ENCODE measurements around the gene NPAS2.

The NPAS2 gene

DNA sequence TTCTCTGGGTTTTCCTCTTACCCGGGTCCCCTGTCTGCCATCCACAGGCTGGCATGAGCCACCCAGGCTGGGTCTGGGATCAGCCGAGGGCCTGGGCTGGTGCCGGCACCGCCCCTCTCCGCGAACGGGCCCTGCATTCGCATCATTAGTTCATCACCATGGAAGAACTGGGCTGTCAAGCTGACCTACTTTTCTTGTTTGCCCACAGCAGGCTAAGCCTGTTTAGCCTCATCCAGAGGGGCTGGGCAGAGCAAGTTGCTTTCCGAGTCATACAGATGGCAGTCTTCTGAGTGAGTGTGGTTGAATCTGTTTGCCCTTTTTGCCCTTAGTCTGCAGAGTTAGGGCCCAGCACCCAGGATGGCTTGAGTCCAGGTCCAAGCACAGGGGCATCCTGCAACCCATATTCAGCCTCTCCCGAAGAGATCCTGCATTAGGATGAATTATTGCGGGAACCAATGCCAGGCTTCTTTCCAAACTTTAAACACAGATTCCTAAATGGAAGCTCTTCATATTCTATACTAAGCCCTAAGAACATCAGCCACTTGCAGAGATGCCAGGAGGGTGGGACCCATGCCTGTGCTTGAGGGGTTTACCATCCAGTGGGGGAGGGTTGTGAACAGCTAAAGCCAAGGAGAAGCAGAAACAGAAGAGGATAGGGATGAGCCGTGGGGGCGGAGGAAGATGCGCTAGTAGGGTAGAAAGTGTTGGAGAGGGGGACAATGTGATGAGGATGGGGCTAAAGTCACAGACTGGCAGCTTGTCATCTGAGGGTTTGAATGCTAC, 68.0 kb downstream of the NPAS2 start:
- no peak for DNase-seq

DNA sequence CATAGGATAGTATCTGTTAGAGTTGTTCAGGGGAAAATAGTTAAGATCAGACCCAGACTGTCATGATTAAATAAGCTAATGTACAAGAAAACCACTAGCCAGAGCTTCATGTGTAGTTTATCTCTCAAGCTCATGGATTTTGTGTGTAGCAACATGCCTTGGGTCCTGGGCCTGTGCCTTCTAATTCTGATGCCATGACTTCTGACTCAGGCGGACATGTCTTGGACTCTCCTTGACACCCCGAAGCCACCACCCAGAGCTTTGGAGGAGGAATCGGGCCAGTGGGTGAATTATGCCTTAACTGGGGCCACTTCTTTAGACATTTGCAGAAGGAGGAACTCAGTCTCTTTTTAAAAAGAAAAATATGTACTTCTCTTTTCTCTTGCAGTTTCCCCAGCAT, 68.7 kb downstream of the NPAS2 start:
- no peak for DNase-seq

DNA sequence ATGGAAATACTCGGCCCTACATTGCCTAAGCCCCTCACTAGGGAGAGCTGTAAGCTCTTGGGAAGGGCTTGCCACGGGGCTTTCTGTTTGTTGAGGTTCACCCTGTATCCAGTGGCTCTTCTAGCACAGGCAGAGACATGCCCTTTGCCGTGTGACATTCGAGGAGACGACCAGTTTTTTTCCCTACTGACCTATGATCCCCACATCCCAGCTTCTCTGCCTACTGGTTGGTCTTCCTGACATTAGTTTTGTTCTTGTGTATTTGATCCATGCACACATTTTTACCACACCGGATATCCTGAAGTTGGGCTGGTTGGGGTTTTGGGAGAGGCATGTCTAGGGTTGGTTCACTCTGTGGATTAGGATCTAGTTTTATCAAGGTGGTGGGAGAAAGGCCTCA, 69.3 kb downstream of the NPAS2 start:
- DNase-seq = no peak

DNA sequence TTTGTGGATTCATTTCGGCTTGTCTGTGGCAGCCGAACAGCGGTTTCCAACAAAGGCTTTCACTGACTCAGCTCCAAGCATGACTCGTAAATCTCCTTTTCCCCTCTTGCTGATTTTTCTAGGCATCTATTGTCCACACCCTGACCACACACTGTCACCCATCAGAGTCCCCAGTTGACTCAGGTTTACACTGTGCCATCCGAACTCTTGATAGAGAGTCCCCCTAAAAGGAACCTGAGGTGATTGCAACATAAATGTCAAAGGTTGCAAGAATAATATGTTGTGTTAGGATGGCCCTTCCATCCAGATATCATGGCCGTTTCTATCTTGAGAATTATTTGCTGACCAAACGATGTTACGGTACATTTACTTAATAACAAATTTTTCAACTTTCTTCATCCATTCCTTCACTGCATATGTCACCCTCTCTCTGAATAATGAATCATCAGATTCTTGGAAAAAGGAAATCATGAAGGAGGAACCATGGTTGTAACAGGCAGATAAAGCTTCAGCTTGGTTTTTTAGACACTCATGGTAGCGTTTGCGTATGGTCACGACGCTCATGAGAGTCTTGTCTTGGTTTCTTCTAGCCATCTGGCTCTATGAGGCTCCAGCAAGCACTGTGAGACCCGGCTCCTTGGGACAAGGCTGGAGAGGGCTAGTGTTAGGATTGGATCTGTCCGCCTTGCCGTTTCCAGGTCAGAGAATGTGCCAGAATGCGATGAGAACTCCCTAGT, 72.1 kb downstream of the NPAS2 start:
- no peak for DNase-seq

DNA sequence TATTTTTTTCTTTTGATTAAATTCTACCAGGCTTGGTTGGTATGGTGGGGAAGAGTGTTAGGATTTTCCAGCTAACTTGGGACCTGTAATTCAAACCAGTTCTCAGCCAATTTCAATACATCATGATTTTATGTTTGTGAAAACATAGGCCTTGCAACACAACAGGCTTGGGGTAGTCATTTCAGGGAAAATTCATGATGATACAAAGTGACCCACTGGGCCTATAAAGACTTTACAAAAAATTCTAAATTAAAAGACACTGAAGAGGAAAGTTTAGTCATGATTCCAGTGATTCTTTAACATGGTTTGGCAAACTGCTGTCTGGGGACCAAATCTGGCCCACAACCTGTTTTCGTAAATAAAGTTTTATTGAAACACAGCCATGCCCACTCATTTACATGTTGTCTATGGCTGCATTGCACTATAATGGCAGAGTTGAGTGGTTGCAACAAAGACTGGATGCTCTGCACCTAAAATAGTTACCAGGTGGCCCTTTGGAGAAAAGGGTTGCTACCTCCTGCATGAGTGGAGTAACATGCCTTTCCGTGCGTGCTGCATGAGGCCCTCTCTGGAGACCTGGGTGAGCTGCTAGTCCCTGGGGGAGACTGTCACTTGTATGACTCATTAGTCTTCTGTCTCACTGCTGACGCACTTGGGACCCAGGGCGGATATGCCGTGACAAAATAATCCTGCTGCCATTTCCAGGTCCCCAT, 73.6 kb downstream of the NPAS2 start:
- DNase-seq = no peak

DNA sequence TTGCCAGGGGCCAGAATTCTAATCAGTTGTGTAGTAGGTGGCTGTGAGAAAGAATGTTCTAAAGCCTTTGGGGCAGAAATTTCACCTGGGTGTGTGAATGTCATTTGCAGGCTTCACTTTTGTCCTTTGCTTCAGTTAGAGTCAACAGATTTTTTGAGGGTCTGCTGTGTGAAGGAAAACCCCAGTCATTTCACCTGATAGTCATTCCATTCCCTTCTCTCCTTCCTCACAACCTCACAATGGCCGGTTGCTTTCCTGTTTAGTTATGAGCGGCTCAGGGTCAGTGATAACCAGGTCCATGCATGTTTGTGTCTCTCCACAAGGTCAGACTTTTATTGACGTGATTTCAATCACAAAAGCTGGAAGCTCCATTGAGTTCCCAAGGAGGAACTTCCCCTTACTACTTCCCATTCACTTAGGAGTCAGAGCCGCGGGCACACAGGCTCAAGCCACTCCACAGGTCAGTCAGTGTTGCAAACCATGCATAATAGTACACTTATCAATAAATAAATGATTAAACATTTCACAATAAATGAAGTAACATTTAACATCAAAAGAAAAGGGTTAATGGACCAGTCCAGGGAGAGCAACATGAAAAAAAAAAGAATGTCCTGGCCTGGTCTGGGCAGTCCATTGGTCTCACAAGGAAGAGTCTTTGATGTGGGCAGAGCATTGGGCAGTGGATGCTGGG, 74.3 kb downstream of the NPAS2 start:
- DNase-seq = no peak

DNA sequence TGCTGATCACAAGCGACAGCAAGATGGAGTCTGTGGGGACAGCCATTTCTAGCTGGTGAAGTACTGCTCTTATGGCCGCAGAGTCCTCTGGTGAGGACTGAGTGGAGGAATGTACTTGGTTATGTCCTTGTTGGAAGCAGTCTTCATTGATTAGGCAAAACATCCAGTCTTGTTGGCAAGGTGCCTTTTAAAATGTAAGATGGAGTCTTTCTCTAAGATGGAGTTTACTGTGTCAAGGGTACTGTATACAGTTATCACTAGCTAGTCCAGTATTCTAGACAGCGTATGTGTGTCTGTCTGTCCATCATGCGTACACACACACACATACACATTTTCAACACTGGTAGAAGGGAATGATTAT, 74.8 kb downstream of the NPAS2 start:
- no peak for DNase-seq

DNA sequence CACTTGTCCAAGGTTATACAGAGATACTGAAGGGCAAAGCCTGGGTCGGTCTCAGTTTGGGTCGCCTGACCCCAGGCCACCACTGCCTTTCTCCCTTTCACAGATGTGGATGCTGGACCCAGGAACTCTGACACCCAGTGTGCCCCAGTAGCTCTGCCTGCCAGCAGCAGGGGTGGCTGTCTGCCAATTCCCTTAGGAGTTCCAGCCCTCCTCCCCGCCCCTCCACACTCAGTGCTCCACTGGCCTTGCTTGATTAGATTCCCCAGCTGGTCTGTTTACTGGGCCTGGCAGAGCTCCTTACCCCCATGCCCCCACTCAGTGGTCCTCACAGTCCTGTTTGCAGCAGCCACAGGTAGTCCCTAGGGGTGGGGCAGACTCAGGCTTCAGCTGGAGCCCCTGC, 75.5 kb downstream of the NPAS2 start:
- no peak for DNase-seq

DNA sequence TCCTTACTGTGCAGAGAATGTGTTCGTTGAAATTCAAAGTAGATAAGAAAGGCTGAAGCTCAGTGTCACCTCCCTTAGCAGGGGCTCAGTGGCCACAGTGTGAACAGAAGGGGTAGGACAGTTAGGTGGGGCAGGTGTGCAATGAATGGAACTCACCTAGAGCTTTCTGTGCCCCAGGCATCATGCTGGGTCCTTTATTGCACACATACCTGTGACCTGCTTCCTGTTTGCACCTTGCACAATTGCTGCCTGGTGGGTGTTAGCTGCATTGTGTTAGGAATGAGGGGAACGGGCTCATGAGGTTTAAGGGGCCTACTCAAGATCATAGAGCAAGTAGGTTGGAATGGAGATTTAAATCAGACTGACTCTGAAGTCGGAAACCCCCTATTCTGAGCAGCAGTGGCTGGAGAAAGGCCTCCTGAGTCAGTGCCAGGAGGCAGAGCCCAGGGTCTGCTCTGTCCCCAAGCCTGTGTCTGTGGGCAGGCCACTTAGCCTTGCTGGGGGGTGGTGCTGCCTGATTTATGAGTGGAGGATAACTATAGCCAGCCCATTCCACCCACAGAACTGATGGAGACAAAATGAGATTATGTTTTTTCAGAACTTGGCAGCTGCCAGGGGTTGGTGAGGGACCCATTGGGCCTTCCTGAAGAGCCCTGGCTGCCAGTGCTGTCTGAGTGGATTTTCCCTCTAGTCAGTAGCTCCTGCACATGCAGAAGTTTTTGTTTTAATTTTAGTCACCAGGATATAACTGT, 76.2 kb downstream of the NPAS2 start:
- DNase-seq = no peak

DNA sequence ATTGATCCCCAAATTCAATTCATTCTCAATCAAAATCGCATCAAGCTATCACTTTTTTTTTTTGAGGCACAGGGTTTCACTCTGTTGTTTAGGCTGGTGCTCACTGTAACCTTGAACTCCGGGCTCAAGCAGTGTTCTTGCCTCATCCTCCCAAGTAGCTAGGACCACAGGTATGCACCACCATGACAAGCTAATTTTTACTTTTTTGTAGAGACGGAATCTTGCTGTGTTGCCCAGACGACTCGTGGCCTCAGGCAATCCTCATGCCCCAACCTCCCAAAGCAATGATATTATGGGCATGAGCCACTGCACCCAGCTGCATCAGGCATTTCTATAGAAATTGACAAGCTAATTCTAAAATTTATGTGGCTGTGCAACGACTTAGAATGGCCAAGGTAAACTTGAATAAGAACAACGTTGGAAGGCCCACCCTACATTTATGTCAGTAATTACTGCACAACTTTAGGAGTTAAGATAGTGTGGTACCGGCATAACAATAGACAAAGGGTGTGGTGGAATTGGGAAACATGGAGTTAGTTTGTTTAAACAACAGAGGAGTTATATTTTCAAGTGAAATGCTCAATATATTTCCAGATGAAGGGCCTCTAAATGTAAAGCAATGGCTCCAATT, 78.2 kb downstream of the NPAS2 start:
- DNase-seq = no peak

DNA sequence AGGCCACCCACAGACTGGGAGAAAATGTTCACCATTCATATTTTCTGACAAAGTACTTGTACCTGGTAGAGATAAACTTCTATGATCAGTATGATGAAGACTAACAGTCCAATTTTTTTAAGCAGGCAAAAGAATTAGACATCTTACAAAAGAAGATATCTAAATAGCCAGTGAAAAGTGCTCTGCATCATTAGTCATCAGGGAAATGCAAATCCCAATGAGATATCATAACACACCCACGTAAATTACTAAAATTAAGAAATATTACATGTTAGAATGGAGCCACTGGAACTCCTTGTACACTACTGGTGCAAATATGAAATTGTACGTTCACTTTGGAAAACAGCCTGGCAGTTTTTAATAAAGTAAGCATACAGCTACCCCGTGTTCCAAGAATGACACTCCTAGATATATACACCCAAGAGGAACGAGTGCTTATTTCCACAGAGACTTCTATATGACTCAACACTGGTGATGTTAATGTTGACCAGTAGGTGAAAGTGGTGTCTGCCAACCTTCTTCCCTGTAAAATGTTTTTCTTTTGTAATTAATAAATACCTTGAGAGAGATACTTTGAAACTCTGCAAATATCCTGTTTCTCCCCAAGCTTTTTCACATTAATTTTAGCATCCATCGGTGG, 80.3 kb downstream of the NPAS2 start:
- DNase-seq = no peak

DNA sequence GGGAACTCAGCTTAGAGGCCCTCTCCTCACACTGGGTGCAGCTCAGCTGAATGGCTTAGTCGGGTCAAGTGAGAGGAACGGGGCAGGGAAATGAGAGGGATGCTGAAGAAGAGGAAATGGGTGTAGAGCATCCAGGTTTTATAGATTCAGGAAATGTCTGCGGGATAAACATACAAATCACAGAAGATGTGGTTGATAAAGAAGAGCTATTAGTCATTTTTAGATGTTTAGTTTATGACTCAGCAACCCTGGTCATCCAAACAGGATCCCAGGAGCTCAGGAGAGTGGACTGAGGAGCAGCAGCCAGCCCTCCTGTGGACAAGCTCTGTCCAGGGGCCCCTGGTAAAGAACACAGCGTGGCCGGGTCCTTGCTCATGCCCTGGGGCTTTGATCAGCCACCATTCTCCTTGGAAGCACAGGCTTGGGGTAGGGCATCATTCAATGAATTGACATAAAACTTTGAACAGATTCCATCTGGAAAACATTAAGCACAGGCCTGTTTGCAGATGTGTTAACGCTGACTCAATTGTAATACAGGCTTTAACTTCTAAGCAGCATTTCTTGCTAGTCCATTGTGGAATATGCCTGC, 83.0 kb downstream of the NPAS2 start:
- no peak for DNase-seq

DNA sequence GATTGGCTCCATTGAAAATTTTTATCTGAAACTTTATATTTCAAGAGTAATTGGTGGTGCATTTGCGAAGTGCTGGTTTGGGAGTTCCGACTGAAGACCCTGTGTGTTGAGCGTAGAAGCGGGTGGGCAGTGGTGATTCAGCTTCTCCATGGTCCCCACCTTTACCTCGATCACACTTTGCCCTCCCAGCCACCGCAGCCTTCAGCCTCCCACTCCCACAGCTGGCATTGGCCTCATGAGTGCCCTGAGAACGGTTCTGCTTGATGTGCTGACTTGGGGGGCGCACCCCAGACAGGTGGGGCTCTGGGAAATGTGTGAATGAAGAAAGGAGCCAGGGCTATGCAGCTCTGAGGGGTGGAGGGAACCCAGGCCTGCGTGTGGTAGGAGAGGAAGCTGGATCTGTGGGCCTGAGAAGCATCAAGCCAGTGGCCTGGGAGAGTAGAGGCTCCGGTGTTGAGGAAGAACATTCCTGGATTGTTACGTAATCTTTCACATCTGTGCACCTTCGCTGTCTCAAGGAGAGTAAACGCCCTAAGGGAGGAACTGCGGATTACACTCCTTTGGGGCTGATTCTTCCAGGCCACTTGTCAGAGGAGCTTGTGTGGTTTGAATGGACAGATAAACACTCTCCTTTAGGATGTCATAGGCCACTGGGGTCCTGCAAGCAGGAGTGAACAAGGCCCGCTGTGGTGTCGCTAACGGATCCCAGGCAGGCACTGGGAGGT, 83.8 kb downstream of the NPAS2 start:
- no peak for DNase-seq

DNA sequence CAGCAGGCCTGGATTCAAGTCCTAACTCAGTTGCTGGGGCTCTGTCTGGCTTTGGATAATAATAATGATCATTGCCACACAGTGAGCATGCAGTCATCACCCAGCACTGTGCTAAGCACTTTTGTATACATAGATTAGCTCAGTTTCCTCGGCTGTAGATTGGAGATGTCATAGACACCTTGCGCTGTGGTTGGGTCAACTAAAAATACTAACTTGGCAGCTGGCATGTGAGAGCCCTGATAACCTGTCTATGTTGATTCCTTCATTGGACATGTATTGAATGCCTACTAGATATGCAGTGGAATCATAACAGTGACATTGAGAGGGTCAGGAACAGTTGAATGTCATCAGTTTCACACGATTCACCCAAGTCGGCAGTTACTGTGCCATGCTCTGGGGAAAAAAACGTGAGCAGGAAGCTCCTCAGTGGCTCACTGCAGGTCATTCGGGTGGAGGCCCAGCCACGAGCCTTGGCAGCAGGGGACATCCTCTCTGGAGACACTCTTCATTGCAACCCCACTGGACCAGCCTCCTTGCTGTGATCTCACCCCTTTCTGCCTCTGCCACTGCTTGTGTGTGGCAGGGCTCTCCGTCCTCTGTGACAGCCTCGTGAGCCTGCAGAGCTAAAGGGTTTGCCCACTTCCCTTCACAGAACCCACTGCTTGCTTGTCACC, 85.3 kb downstream of the NPAS2 start:
- no peak for DNase-seq

DNA sequence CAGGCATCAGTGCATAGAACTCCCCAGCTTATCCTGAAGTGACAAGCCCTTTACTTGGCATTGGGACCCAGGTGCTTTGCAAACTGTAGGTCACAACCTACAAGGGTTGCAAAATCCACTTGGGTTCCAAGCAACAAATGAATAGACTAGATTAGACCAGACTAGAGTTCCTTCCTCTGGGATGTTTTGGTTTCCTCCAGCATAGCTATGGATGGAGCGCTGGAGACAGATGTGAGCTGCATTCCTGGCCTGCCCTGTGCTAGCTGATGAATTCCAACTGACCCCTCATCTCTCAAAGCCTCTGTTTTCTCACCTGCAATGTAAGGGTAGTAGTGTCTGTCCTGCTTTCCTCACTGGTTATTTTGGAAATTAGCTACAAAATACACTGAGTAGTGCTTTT, 86.2 kb downstream of the NPAS2 start:
- DNase-seq = no peak

DNA sequence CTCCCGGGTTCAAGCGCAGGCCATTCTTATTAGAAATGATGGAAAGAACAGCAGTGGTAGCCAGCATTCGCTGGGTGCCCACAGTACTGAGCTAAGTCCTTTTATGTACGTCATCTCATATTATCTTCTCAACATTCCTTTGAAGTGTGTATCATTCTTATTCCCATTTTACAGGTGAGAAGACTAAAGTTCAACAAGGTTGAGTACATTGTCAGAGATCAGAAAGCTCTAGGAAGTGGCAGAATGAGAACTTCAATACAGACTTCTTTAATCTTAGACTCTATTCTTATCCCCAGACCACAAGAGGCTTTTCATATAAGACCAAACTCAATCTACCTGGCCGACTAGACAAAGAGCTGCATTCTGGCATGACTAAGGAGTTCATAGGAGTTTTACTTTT, 86.7 kb downstream of the NPAS2 start:
- no peak for DNase-seq

DNA sequence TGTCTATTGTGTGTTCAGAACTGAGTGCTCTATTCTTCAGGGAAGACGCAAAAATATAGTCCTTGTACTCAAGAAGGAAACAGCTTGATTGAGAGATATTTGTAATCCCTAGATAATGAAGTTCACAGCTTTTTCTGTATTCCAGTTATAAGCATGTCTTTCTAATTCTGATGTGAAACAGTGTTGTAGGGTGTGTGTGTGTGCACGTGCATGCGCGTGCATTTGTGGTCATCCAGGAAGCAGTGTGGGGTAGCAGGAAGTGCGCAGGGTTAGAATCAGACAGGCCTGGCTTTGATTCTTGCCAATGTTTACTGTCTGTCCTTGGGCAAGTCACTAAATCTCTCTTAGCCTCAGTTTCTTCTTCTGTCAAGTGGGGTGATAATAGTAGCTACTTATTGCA, 87.9 kb downstream of the NPAS2 start:
- no peak for DNase-seq

DNA sequence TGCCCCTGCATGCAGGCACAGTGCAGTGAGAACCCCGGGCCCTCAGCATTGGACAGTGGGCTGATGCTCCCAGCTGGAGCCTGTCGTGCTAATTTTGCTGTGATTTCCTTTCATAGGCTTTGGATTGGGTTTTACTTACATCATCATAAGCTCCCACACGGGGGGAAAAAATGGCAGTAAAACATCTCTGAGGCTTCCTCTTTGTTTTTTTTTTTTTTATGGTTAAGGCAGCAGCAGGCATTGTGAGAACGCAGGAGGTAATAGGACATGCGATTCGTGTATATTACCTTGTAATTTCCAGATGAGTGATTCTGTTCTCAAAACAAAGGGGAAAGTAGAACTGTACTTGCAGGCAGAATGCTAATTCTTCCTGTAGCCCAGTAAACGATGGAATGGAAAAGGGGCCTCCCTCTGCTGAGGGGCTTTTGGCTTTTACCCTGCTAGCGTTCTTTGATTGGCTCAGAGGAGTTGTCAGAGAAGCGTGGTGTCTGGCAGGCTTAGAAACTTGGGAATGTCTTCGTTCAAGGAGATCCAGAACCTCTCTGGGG, 89.7 kb downstream of the NPAS2 start:
- no peak for DNase-seq

DNA sequence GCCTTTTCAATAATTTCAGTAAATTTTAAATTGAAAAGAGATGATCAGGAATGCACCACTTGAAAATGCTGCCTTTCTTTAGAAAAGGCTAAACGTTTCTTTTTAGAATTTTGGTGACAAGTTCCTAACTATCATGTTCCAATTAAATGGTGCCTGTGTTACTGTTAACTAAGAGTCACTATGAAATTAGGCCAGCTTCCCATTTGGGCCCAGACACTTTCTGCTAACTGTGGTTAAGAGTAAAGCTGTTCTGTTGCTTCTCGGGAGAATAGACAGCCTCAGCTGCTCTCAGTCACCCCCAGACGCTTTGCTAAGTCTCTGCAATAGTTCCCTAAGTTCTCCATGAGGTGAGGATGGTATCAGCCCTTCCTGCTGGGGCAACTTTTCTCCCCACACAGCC, 90.2 kb downstream of the NPAS2 start:
- no peak for DNase-seq

DNA sequence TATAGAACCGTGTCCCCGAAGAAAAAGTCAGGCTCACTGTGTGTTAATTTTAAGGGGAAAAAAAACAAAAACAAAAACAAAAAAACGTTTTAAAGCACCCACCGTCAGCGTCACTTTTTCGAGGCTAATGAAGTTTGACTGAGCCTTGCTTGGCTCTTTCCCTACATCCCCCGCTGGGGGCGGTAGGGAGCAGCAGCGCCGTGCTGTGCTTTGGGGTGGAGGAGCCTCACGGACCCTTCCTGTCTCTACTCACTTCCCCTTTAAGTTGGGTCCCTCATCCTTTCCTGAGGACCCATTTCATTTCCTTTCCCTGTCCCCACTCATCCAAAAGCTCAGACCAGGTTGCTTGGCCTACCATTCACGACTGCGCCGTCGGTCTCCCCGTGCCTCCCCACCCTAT, 99.4 kb downstream of the NPAS2 start:
- DNase-seq = no peak
